Measurements from ENCODE around the gene RMC1.

Gene RMC1

DNA sequence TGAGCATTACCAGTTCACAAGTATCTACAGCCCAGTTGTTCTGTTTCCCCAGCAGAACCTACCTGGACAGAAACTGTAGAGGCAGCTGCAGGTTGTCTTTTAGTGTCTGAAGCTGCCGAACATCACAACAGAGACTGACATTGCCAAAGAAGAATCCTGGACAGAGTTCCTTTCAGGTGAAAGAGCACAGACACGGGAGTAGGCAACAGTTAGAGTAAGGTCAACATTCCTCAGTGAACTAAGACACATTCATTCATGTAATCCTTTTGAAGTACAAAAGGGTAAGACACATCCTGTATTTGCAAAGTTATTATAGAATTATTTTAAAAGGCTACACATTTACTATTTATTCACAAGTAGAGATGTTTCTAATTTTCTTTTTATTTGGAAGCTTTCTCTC, 68.7 kb downstream of the RMC1 start:
- Histone ChIP-seq H3K9me2 (replicated peaks; ENCODE audit: insufficient read depth, low read length) (no peaks in the 10 kb centered on the region), H2AFZ (ENCODE audit: low read length) (no peak overlapping the region), H3F3A (ENCODE audit: insufficient read depth, low read length) (no peaks in the 10 kb centered on the region), H4K20me1 (ENCODE audit: insufficient read depth, low read length) (no peaks in the 10 kb centered on the region), H3K9me3 (replicated peaks; ENCODE audit: insufficient read depth, low read length) (no peaks in the 10 kb centered on the region), H3K27me3 (replicated peaks; ENCODE audit: insufficient read depth, low read length) (no peaks in the 10 kb centered on the region), H3K9ac (ENCODE audit: low read length) (no peak overlapping the region), H3K27ac (ENCODE audit: low read length) (no peak overlapping the region), H3K4me2 (ENCODE audit: low read depth, low read length) (no peak overlapping the region), H3K36me3 (replicated peaks; ENCODE audit: insufficient read depth, low read length) (0 out of 2 replicates have a peak, but pooled peaks cover 4% of the 10 kb centered on the region), H3K79me2 (ENCODE audit: low read length) (0 out of 2 replicates have a peak, but pooled peaks cover 4% of the 10 kb centered on the region), H3K4me1 (ENCODE audit: low read length) (peaks cover 11% of the 10 kb centered on the region), H3K4me3 (ENCODE audit: low read length) (no peak overlapping the region)
- no peak for DNase-seq
- TF ChIP-seq EZH2phosphoT487 (IDR thresholded peaks at IDR 0.05; ENCODE audit: low read length) = no peak

GRCh38 chr18:23572570-23572969, 69.3 kb downstream of the RMC1 start:
- H3K36me3 ChIP-seq (replicated peaks; ENCODE audit: insufficient read depth, low read length) = 0 out of 2 replicates have a peak, but pooled peaks cover 2% of the 10 kb centered on the region
- no peak overlapping the region for H2AFZ ChIP-seq (ENCODE audit: low read length)
- H3K27me3 ChIP-seq (replicated peaks; ENCODE audit: insufficient read depth, low read length) = no peaks in the 10 kb centered on the region
- H3F3A ChIP-seq (ENCODE audit: insufficient read depth, low read length) = no peaks in the 10 kb centered on the region
- H3K9me2 ChIP-seq (replicated peaks; ENCODE audit: insufficient read depth, low read length) = no peaks in the 10 kb centered on the region
- H3K27ac ChIP-seq (ENCODE audit: low read length) = no peak overlapping the region
- no peaks in the 10 kb centered on the region for H4K20me1 ChIP-seq (ENCODE audit: insufficient read depth, low read length)
- TF ChIP-seq, protein P1, sequence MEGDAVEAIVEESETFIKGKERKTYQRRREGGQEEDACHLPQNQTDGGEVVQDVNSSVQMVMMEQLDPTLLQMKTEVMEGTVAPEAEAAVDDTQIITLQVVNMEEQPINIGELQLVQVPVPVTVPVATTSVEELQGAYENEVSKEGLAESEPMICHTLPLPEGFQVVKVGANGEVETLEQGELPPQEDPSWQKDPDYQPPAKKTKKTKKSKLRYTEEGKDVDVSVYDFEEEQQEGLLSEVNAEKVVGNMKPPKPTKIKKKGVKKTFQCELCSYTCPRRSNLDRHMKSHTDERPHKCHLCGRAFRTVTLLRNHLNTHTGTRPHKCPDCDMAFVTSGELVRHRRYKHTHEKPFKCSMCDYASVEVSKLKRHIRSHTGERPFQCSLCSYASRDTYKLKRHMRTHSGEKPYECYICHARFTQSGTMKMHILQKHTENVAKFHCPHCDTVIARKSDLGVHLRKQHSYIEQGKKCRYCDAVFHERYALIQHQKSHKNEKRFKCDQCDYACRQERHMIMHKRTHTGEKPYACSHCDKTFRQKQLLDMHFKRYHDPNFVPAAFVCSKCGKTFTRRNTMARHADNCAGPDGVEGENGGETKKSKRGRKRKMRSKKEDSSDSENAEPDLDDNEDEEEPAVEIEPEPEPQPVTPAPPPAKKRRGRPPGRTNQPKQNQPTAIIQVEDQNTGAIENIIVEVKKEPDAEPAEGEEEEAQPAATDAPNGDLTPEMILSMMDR (IDR thresholded peaks at IDR 0.05; ENCODE audit: low read length) = no peak
- TF ChIP-seq EZH2phosphoT487 (IDR thresholded peaks at IDR 0.05; ENCODE audit: low read length) (no peak), EZH2 (optimal IDR thresholded peaks at IDR 0.05; ENCODE audit: low read depth, low read length) (no peak)
- no peak for DNase-seq
- no peak overlapping the region for H3K9ac ChIP-seq (ENCODE audit: low read length)
- H3K4me1 ChIP-seq (ENCODE audit: low read length) = peaks cover 11% of the 10 kb centered on the region
- H3K4me2 ChIP-seq (ENCODE audit: low read depth, low read length) = no peak overlapping the region
- 0 out of 2 replicates have a peak, but pooled peaks cover 4% of the 10 kb centered on the region for H3K79me2 ChIP-seq (ENCODE audit: low read length)
- no peaks in the 10 kb centered on the region for H3K9me3 ChIP-seq (replicated peaks; ENCODE audit: insufficient read depth, low read length)
- H3K4me3 ChIP-seq (ENCODE audit: low read length) = no peak overlapping the region

DNA sequence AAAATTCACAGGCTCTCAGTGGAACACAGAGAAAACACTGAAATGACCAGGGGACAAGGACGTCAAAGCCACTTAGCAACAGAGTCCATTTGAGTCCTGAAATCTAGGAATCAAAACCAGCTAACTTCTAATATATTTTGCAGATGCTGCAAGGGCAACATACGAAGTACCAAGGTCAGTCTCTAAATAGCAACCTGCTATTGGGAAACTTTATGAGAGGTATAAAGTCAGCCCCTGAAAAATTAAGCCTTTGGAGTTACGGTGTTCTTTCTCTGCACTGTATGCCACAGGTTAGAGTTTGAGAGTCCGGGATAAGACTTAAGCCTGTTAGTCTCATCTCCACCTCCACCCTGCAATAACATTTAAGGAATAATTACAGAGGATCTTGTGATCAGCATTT, 69.7 kb downstream of the RMC1 start:
- Histone ChIP-seq H3K9ac (ENCODE audit: low read length) (no peak overlapping the region), H2AFZ (ENCODE audit: low read length) (no peak overlapping the region), H3K79me2 (ENCODE audit: low read length) (0 out of 2 replicates have a peak, but pooled peaks cover 4% of the 10 kb centered on the region), H4K20me1 (ENCODE audit: insufficient read depth, low read length) (no peaks in the 10 kb centered on the region), H3K4me1 (ENCODE audit: low read length) (peaks cover 11% of the 10 kb centered on the region), H3K9me3 (replicated peaks; ENCODE audit: insufficient read depth, low read length) (no peaks in the 10 kb centered on the region), H3K4me3 (ENCODE audit: low read length) (no peak overlapping the region), H3K9me2 (replicated peaks; ENCODE audit: insufficient read depth, low read length) (no peaks in the 10 kb centered on the region), H3K36me3 (replicated peaks; ENCODE audit: insufficient read depth, low read length) (no peaks in the 10 kb centered on the region), H3K27me3 (replicated peaks; ENCODE audit: insufficient read depth, low read length) (no peaks in the 10 kb centered on the region), H3K4me2 (ENCODE audit: low read depth, low read length) (no peak overlapping the region), H3F3A (ENCODE audit: insufficient read depth, low read length) (no peaks in the 10 kb centered on the region), H3K27ac (ENCODE audit: low read length) (no peak overlapping the region)
- no peak for TF ChIP-seq EZH2phosphoT487 (IDR thresholded peaks at IDR 0.05; ENCODE audit: low read length)
- no peak for DNase-seq

GRCh38 chr18:23573626-23574431, 70.5 kb downstream of the RMC1 start:
- no peak overlapping the region for H3K4me2 ChIP-seq (ENCODE audit: low read depth, low read length)
- H3F3A ChIP-seq (ENCODE audit: insufficient read depth, low read length) = no peaks in the 10 kb centered on the region
- H3K9ac ChIP-seq (ENCODE audit: low read length) = no peak overlapping the region
- H4K20me1 ChIP-seq (ENCODE audit: insufficient read depth, low read length) = no peaks in the 10 kb centered on the region
- no peak overlapping the region for H3K4me3 ChIP-seq (ENCODE audit: low read length)
- H3K79me2 ChIP-seq (ENCODE audit: low read length) = peaks cover 5% of the 10 kb centered on the region
- H3K27me3 ChIP-seq (replicated peaks; ENCODE audit: insufficient read depth, low read length) = no peaks in the 10 kb centered on the region
- H2AFZ ChIP-seq (ENCODE audit: low read length) = no peak overlapping the region
- no peaks in the 10 kb centered on the region for H3K36me3 ChIP-seq (replicated peaks; ENCODE audit: insufficient read depth, low read length)
- DNase-seq = peak; percentile 12
- TF ChIP-seq, protein P1 (IDR thresholded peaks at IDR 0.05; ENCODE audit: low read length) = no peak
- TF ChIP-seq EZH2phosphoT487 (IDR thresholded peaks at IDR 0.05; ENCODE audit: low read length) (no peak), EZH2 (optimal IDR thresholded peaks at IDR 0.05; ENCODE audit: low read depth, low read length) (no peak)
- peaks cover 14% of the 10 kb centered on the region for H3K4me1 ChIP-seq (ENCODE audit: low read length)
- H3K9me2 ChIP-seq (replicated peaks; ENCODE audit: insufficient read depth, low read length) = no peaks in the 10 kb centered on the region
- H3K27ac ChIP-seq (ENCODE audit: low read length) = no peak overlapping the region
- H3K9me3 ChIP-seq (replicated peaks; ENCODE audit: insufficient read depth, low read length) = no peaks in the 10 kb centered on the region

Measured in MM.1S (cell line).